ENCODE data around the gene ANKRD11. TPM values are rescaled to one million over a fixed set of nuclear protein-coding genes. Genes with fewer than 3 reads are reported as not detected.

ANKRD11 gene
- polyA plus RNA-seq, 1 donor (not counting 4 experiments of a cell fraction or from before 2014, with no cell fraction given): 30.1 TPM

GRCh38 chr16:89361751-89362539 lies 128.4 kb downstream of the ANKRD11 start:
- peaks cover 68% of the 10 kb centered on the region for H3K4me1 ChIP-seq (ENCODE audit: control insufficient read depth, extremely low read depth, insufficient read depth, low read length)
- H3K9me3 ChIP-seq (ENCODE audit: control insufficient read depth, low read depth, low read length): no peaks in the 10 kb centered on the region
- H3K79me2 ChIP-seq (ENCODE audit: control insufficient read depth, insufficient read depth, low read length): peaks cover 89% of the 10 kb centered on the region
- no peak for DNase-seq (ENCODE audit: low read depth, low spot score)
- H3K27me3 ChIP-seq (ENCODE audit: control insufficient read depth, extremely low read depth, insufficient read depth, low read length): no peaks in the 10 kb centered on the region
- peak overlapping the region; percentile 80 for H3K9ac ChIP-seq (ENCODE audit: control insufficient read depth, extremely low read depth, insufficient read depth, low read length)
- H3K9me1 ChIP-seq (ENCODE audit: control insufficient read depth, extremely low read depth, insufficient read depth, low read length): peaks cover 7% of the 10 kb centered on the region
- peaks cover 35% of the 10 kb centered on the region for H4K20me1 ChIP-seq (ENCODE audit: control insufficient read depth, extremely low read depth, insufficient read depth, low read length)
- peaks cover 9 to 40% of the 10 kb centered on the region in 2 experiments for H3K36me3 ChIP-seq (ENCODE audit: control insufficient read depth in 2 of 2, extremely low read depth in 1 of 2, insufficient read depth in 2 of 2, low read length in 2 of 2)
- no peak for TF ChIP-seq CTCF (optimal IDR thresholded peaks at IDR 0.05 in 1 of 3, IDR thresholded peaks at IDR 0.05 in 1 of 3, conservative IDR thresholded peaks at IDR 0.05 in 1 of 3; ENCODE audit: extremely low read depth in 1 of 3, insufficient read depth in 2 of 3, low read length in 3 of 3)
- TF ChIP-seq EZH2 (IDR thresholded peaks at IDR 0.05; ENCODE audit: low read length): no peak
- H3K27ac ChIP-seq (ENCODE audit: control insufficient read depth, insufficient read depth, low read length): peak overlapping the region; percentile 92
- dilution Hi-C loops (cut with MboI; ENCODE audit: extremely low pct_ligation_motif_present, low sequenced_read_pairs): no loop called here
- no peak overlapping the region for H2AFZ ChIP-seq (ENCODE audit: control insufficient read depth, low read length)
- peak; percentile 74 for FAIRE-seq
- H3K4me2 ChIP-seq (ENCODE audit: control insufficient read depth, extremely low read depth, insufficient read depth, low read depth, low read length): peak overlapping the region; percentile 99
- peak overlapping the region; percentile 24 to 71 (median 63) for H3K4me3 ChIP-seq (ENCODE audit: control insufficient read depth in 2 of 3, extremely low read depth in 1 of 3, insufficient read depth in 2 of 3, low read depth in 1 of 3, low read length in 3 of 3)

- peak overlapping the region in 1 of 3 experiments; percentile 63 for H3K4me3 ChIP-seq (ENCODE audit: control insufficient read depth in 2 of 3, extremely low read depth in 1 of 3, insufficient read depth in 2 of 3, low read depth in 1 of 3, low read length in 3 of 3)
- peak overlapping the region; percentile 92 for H3K27ac ChIP-seq (ENCODE audit: control insufficient read depth, insufficient read depth, low read length)
Measured at GRCh38 chr16:89360760-89361435, 129.5 kb downstream of the ANKRD11 start.

More at GRCh38 chr16:89360760-89361435, 129.5 kb downstream of the ANKRD11 start:
- no peak for DNase-seq (ENCODE audit: low read depth, low spot score)
- dilution Hi-C loops (cut with MboI; ENCODE audit: extremely low pct_ligation_motif_present, low sequenced_read_pairs): no loop called here
- Histone ChIP-seq H3K9me3 (ENCODE audit: control insufficient read depth, low read depth, low read length) (no peaks in the 10 kb centered on the region), H4K20me1 (ENCODE audit: control insufficient read depth, extremely low read depth, insufficient read depth, low read length) (peaks cover 31% of the 10 kb centered on the region), H3K27me3 (ENCODE audit: control insufficient read depth, extremely low read depth, insufficient read depth, low read length) (no peaks in the 10 kb centered on the region), H3K4me1 (ENCODE audit: control insufficient read depth, extremely low read depth, insufficient read depth, low read length) (peaks cover 61% of the 10 kb centered on the region), H3K9me1 (ENCODE audit: control insufficient read depth, extremely low read depth, insufficient read depth, low read length) (peaks cover 7% of the 10 kb centered on the region), H3K79me2 (ENCODE audit: control insufficient read depth, insufficient read depth, low read length) (peaks cover 86% of the 10 kb centered on the region), H3K9ac (ENCODE audit: control insufficient read depth, extremely low read depth, insufficient read depth, low read length) (peak overlapping the region; percentile 80), H3K4me2 (ENCODE audit: control insufficient read depth, extremely low read depth, insufficient read depth, low read depth, low read length) (peak overlapping the region; percentile 9), H2AFZ (ENCODE audit: control insufficient read depth, low read length) (no peak overlapping the region), H3K36me3 (ENCODE audit: control insufficient read depth in 2 of 2, extremely low read depth in 1 of 2, insufficient read depth in 2 of 2, low read length in 2 of 2) (peaks cover 9 to 44% of the 10 kb centered on the region in 2 experiments)
- no peak for FAIRE-seq
- no peak for TF ChIP-seq CTCF (optimal IDR thresholded peaks at IDR 0.05 in 1 of 3, IDR thresholded peaks at IDR 0.05 in 1 of 3, conservative IDR thresholded peaks at IDR 0.05 in 1 of 3; ENCODE audit: extremely low read depth in 1 of 3, insufficient read depth in 2 of 3, low read length in 3 of 3)
- TF ChIP-seq EZH2 (IDR thresholded peaks at IDR 0.05; ENCODE audit: low read length): no peak
